HG03442 (cell line): ENCODE data around the gene LCK.

ENCODE experiments used
- ATAC-seq: cut with Tn5 transposase; IDR thresholded peaks from one replicate; pipeline ENCODE4 v1.9.1; 2021; ENCODE audit warnings: mild to moderate bottlenecking, moderate library complexity; ENCODE audit not compliant: unreplicated experiment

The LCK gene

GRCh38 chr1:32250893-32251716, at the start of gene LCK:
TSS of gene LCK (plus strand) at chr1:32251265. CDS start at chr1:32274330, 23,065 bp downstream.
- no peak for ATAC-seq

- no peak for ATAC-seq
These were observed 46.1 kb upstream of the LCK start for GRCh38 chr1:32204943-32205361.

GRCh38 chr1:32205401-32206370, 45.4 kb upstream of the LCK start, which contains the start of gene IQCC:
TSS of gene IQCC (plus strand) at chr1:32205671. CDS start at chr1:32205682, 11 bp downstream.
- ATAC-seq: no peak

DNA sequence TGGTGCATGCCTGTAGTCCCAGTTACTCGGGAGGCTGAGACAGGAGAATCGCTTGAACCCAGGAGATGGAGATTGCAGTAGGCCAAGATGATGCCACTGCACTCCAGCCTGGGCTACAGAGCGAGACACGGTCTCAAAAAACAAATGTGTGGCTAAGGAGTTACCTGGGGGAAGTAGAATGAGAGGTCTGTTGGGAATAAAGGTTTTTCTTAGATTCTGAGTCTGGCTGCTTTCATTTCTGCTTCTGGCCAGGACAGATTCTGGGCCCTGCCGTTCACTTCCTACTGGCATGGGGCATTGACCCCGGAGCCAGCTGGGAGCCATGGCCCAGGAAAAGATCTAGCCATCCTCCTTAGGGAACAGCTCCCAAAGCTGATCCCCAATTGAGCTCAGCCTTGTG, 42.6 kb upstream of the LCK start:
- ATAC-seq: no peak

DNA sequence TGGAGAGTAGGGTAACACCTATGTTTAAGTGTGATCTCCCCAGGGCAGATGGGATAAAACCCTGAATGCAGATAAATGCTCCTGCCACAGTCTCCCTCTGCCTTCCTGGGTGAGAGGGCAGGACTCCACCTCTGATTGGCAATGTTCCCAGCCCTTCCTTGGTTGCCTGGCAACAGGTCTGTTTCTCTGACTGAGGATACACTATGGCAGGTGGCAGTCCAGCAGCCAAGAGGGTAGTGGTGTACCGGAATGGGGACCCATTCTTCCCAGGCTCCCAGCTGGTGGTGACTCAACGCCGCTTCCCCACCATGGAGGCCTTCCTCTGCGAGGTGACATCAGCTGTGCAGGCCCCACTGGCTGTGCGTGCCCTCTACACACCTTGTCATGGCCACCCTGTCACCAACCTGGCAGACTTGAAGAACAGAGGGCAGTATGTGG, 42.2 kb upstream of the LCK start, which contains the start of gene DCDC2B:
Gene DCDC2B, plus strand, starts transcription at position 199 of the 438 bp plus-strand sequence. Its CDS starts 5 bp downstream, at position 204.
- no peak for ATAC-seq

GRCh38 chr1:32215629-32216480, 35.2 kb upstream of the LCK start:
- ATAC-seq: no peak

DNA sequence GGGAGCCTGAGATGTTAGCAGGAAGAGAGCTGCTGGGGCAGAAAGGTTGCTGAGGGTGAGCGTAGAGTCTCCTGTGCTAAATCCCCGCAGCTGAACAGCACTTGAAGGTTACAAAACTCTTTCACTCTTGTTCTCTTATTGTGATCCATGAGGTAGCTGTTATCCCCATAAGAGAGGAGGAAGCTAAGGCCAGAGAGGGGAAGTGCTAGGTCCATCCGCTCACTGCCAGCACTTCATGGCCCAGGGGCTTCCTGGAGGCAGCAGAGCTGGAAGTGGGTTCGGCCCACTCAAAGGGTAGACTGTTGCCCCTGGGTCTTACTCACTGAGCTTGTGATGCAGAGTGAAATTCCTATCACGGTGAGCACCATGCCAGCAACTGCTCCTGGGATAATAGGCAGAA, 34.5 kb upstream of the LCK start:
- no peak for ATAC-seq

- no peak for ATAC-seq
These were observed 32.0 kb upstream of the LCK start for GRCh38 chr1:32219022-32219421.

- no peak for ATAC-seq
These were observed 30.1 kb upstream of the LCK start for GRCh38 chr1:32220746-32221580.

DNA sequence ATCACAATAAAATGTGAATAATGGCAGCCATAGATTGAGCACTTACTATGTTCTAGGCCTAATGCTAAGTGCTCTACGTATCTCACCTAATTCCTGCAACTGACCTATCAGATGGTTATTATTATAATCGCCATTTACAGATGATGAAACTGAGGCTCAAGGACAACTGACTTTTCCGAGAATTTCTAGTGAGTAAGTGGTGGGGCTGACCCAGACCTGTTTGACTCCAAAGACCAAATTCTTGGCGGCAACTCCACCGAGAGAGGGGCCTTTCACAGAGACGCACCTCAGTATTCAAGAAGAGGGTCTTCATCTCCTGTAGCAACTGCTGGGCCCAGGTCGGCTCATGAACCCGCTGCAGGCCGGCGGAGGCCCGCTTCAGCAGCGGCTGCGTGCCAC, 29.5 kb upstream of the LCK start:
- ATAC-seq: no peak

GRCh38 chr1:32221980-32222755, 28.9 kb upstream of the LCK start, which contains the start of the genes EIF3I and TMEM234:
TSS of gene EIF3I (plus strand) at chr1:32222407. CDS start at chr1:32222442, 35 bp downstream.
TSS of gene TMEM234 (minus strand) at chr1:32222353. CDS start at chr1:32222322, 31 bp downstream.
- peak; percentile 95 for ATAC-seq

DNA sequence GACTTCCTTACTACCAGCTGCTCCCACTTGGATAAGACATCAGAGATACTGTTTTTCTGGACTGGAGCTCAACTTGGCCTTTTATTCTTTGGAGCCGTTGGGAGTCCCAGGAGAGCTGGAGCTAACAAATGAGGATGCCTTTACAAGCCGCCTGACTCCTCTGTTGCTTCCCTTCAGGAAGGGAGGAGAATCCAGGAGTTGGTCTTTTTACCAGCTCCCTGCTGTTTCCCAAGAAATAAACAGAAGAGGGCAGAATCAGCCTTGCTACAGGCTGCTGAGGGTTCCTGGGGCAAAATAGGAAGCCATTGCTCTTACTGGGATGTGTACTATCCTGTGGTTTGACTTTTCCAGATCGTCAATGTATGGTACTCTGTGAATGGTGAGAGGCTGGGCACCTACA, 27.4 kb upstream of the LCK start:
- no peak for ATAC-seq

- ATAC-seq: no peak
These were observed 26.8 kb upstream of the LCK start for GRCh38 chr1:32224285-32224684.

- ATAC-seq: no peak
These were observed 22.3 kb upstream of the LCK start for GRCh38 chr1:32228771-32229170.

DNA sequence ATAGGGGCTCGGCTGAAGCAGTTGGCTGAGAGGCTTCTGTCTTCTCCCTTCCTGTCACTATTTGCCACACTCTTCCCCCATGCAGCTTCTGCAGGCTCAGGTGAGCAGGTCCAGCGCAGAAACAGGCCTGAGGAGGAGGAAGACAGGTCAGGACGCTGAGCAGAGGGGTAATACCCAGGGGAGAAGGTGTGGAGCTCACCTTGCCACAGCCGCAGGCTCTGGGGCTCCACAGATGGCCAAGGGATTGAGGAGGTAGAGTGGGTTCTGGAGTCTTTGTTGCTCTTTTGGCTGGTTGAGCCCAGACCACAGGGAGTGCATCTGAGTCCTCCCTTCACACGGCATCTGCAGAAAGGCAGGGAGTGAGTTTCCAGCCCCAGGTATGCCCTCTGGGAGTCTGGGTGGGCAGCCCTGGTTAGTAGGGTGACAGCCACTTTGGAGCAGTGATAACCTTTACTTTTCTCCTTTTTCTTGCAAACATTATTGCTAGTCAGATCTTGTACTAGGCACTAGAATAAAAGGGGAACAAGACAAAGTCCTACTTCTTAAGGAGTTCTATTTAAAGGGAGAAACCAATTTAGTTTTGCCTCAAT, 19.1 kb upstream of the LCK start:
- ATAC-seq: no peak

GRCh38 chr1:32232558-32233304, 18.3 kb upstream of the LCK start:
- no peak for ATAC-seq

GRCh38 chr1:32234792-32235191, 16.3 kb upstream of the LCK start:
- no peak for ATAC-seq

GRCh38 chr1:32239337-32239736, 11.7 kb upstream of the LCK start:
- no peak for ATAC-seq
